Measurements from ENCODE around the gene MYOM3. TPM values are rescaled to one million over a fixed set of nuclear protein-coding genes. Genes with fewer than 3 reads are reported as not detected.

MYOM3 gene
- total RNA-seq, 2 donors from 2014 or later, result 0.11 to 0.15 TPM

GRCh38 chr1:24110642-24111261 lies 1.2 kb downstream of the MYOM3 start:
- no peaks in the 10 kb centered on the region for H3K36me3 Mint-ChIP-seq (ENCODE audit: low read depth)
- H3K4me1 ChIP-seq (ENCODE audit: control insufficient read depth, insufficient read depth, low read length), result peaks cover 4% of the 10 kb centered on the region
- H3K27me3 Mint-ChIP-seq (ENCODE audit: insufficient read depth), result no peaks in the 10 kb centered on the region
- no peak overlapping the region for H3K9ac ChIP-seq (ENCODE audit: extremely low read depth, low read length, poor library complexity, severe bottlenecking)
- H3K27ac Mint-ChIP-seq, result no peak overlapping the region
- peaks cover 12% of the 10 kb centered on the region for H3K4me1 Mint-ChIP-seq
- WGBS, 2 experiments (ENCODE audit: insufficient coverage in 1 of 2, insufficient read length in 1 of 2), result 93 to 94% methylated on average over 11 to 14 of the region's 14 CpGs
- no peaks in the 10 kb centered on the region for H3K9me3 Mint-ChIP-seq
- no peak for TF ChIP-seq CTCF (conservative IDR thresholded peaks at IDR 0.05)
- no peaks in the 10 kb centered on the region for H3K9me3 ChIP-seq (ENCODE audit: control insufficient read depth, low read length)
- no peak overlapping the region for H3K4me3 Mint-ChIP-seq
- no peak overlapping the region for H3K27ac ChIP-seq (ENCODE audit: low read depth, low read length)
- H3K4me3 ChIP-seq (ENCODE audit: low read length), result no peak overlapping the region
- no peak for DNase-seq
- H3K36me3 ChIP-seq (ENCODE audit: control insufficient read depth, insufficient read depth, low read length), result no peaks in the 10 kb centered on the region
- H3K27me3 ChIP-seq (ENCODE audit: control insufficient read depth, insufficient read depth, low read length, poor library complexity, severe bottlenecking), result peaks cover 16% of the 10 kb centered on the region

GRCh38 chr1:24109686-24110475 lies 2.1 kb downstream of the MYOM3 start:
- 90 to 98% methylated on average over 8 to 15 of the region's 15 CpGs for WGBS, 2 experiments (ENCODE audit: insufficient coverage in 1 of 2, insufficient read length in 1 of 2)
- peak overlapping the region; percentile 39 for H3K27ac Mint-ChIP-seq
- no peak overlapping the region for H3K4me3 Mint-ChIP-seq

GRCh38 chr1:24109166-24109483 lies 2.8 kb downstream of the MYOM3 start:
- Mint-ChIP-seq H3K36me3 (ENCODE audit: low read depth) (no peaks in the 10 kb centered on the region), H3K4me3 (no peak overlapping the region), H3K9me3 (no peaks in the 10 kb centered on the region), H3K27me3 (ENCODE audit: insufficient read depth) (no peaks in the 10 kb centered on the region), H3K27ac (no peak overlapping the region), H3K4me1 (peaks cover 12% of the 10 kb centered on the region)
- no peak overlapping the region for H3K27ac ChIP-seq (ENCODE audit: low read depth, low read length)
- H3K27me3 ChIP-seq (ENCODE audit: control insufficient read depth, insufficient read depth, low read length, poor library complexity, severe bottlenecking), result peaks cover 16% of the 10 kb centered on the region
- H3K36me3 ChIP-seq (ENCODE audit: control insufficient read depth, insufficient read depth, low read length), result no peaks in the 10 kb centered on the region
- H3K4me3 ChIP-seq (ENCODE audit: low read length), result no peak overlapping the region
- H3K9me3 ChIP-seq (ENCODE audit: control insufficient read depth, low read length), result no peaks in the 10 kb centered on the region
- H3K4me1 ChIP-seq (ENCODE audit: control insufficient read depth, insufficient read depth, low read length), result no peaks in the 10 kb centered on the region
- DNase-seq, result no peak
- TF ChIP-seq CTCF (conservative IDR thresholded peaks at IDR 0.05), result no peak
- H3K9ac ChIP-seq (ENCODE audit: extremely low read depth, low read length, poor library complexity, severe bottlenecking), result no peak overlapping the region
- WGBS, 2 experiments (ENCODE audit: insufficient coverage in 1 of 2, insufficient read length in 1 of 2), result 89 to 97% methylated on average over 1 of the region's 1 CpG

More at GRCh38 chr1:24109686-24110475, 2.1 kb downstream of the MYOM3 start:
- Histone ChIP-seq H3K4me3 (ENCODE audit: low read length) (no peak overlapping the region), H3K4me1 (ENCODE audit: control insufficient read depth, insufficient read depth, low read length) (peaks cover 3% of the 10 kb centered on the region), H3K36me3 (ENCODE audit: control insufficient read depth, insufficient read depth, low read length) (no peaks in the 10 kb centered on the region), H3K9me3 (ENCODE audit: control insufficient read depth, low read length) (no peaks in the 10 kb centered on the region), H3K27ac (ENCODE audit: low read depth, low read length) (no peak overlapping the region), H3K27me3 (ENCODE audit: control insufficient read depth, insufficient read depth, low read length, poor library complexity, severe bottlenecking) (peaks cover 16% of the 10 kb centered on the region), H3K9ac (ENCODE audit: extremely low read depth, low read length, poor library complexity, severe bottlenecking) (no peak overlapping the region)
- Mint-ChIP-seq H3K27me3 (ENCODE audit: insufficient read depth) (no peaks in the 10 kb centered on the region), H3K9me3 (no peaks in the 10 kb centered on the region), H3K4me1 (peaks cover 12% of the 10 kb centered on the region), H3K36me3 (ENCODE audit: low read depth) (no peaks in the 10 kb centered on the region)
- peak; percentile 64 for DNase-seq
- TF ChIP-seq CTCF (conservative IDR thresholded peaks at IDR 0.05), result no peak

Measured in endodermal cell (in vitro differentiated cells).